HCT116 (cell line): ENCODE data around the gene MYO7B.

Experiments
- ATF3 ChIP-seq: IDR thresholded peaks from 2 replicates; pipeline ENCODE4 v1.6.1; 2012
- EGR1 ChIP-seq: IDR thresholded peaks from 2 replicates; pipeline ENCODE4 v1.6.1; 2012; ENCODE audit warnings: low read depth
- POLR2AphosphoS5 ChIP-seq: IDR thresholded peaks from 2 replicates; pipeline ENCODE4 v1.6.1; 2011; ENCODE audit warnings: mild to moderate bottlenecking, low read depth, low read length, moderate library complexity
- YY1 ChIP-seq: IDR thresholded peaks from 2 replicates; pipeline ENCODE4 v1.6.1; 2011; ENCODE audit warnings: low read length, low read depth, moderate library complexity, mild to moderate bottlenecking; ENCODE audit not compliant: insufficient replicate concordance; ENCODE audit errors: extremely low read depth
- ZNF274 ChIP-seq: fragments of 200-500 bp; sonication (Bioruptor generic); IDR thresholded peaks from 2 replicates; pipeline ENCODE4 v1.6.1; 2014; ENCODE audit warnings: mild to moderate bottlenecking, low read depth, low read length, inconsistent platforms

- TF ChIP-seq ATF3, result no peak
- no peak for TF ChIP-seq YY1
- TF ChIP-seq ZNF274, result no peak
- no peak for TF ChIP-seq POLR2AphosphoS5
- no peak for TF ChIP-seq EGR1
These were observed 105.7 kb downstream of the MYO7B start for GRCh38 chr2:127641133-127641532.
